HG03342 (cell line): ENCODE measurements around the gene BCL2L11.
A peak's percentile ranks its signal among the peaks of the same experiment; 100 is the strongest.
"Not testable (repeated sequence)": the region's sequence is repeated elsewhere in the genome, so short reads cannot be mapped to it uniquely, and the experiment has no call there.

ENCODE experiments used
- ATAC-seq: cut with Tn5 transposase; IDR thresholded peaks from one replicate; pipeline ENCODE4 v1.9.1; 2021; ENCODE audit warnings: mild to moderate bottlenecking, moderate library complexity; ENCODE audit not compliant: unreplicated experiment

BCL2L11 gene

GRCh38 chr2:111120253-111121027, at the start of gene BCL2L11:
Gene BCL2L11, plus strand, starts transcription at chr2:111120914. Its CDS starts 2,832 bp downstream, at chr2:111123746.
- ATAC-seq: peak; percentile 49

- ATAC-seq: no peak
These were observed 49.0 kb upstream of the BCL2L11 start for GRCh38 chr2:111071600-111072171.

- ATAC-seq: no peak
These were observed 48.4 kb upstream of the BCL2L11 start for GRCh38 chr2:111072220-111072871.

- ATAC-seq: not testable (repeated sequence)
These were observed 38.1 kb upstream of the BCL2L11 start for GRCh38 chr2:111082659-111083058.

GRCh38 chr2:111091811-111092211, 28.9 kb upstream of the BCL2L11 start:
- no peak for ATAC-seq

- no peak for ATAC-seq
These were observed 26.0 kb upstream of the BCL2L11 start for GRCh38 chr2:111094691-111095090.

GRCh38 chr2:111095434-111095833, 25.3 kb upstream of the BCL2L11 start:
- no peak for ATAC-seq

GRCh38 chr2:111099402-111099801, 21.3 kb upstream of the BCL2L11 start:
- no peak for ATAC-seq

GRCh38 chr2:111100087-111100764, 20.5 kb upstream of the BCL2L11 start:
- peak; percentile 34 for ATAC-seq

- peak; percentile 87 for ATAC-seq
These were observed 19.9 kb upstream of the BCL2L11 start for GRCh38 chr2:111100765-111101162.

- no peak for ATAC-seq
These were observed 19.1 kb upstream of the BCL2L11 start for GRCh38 chr2:111101592-111101991.

- no peak for ATAC-seq
These were observed 18.5 kb upstream of the BCL2L11 start for GRCh38 chr2:111102216-111102615.

GRCh38 chr2:111105926-111106325, 14.8 kb upstream of the BCL2L11 start:
- no peak for ATAC-seq

GRCh38 chr2:111106706-111107105, 14.0 kb upstream of the BCL2L11 start:
- no peak for ATAC-seq

GRCh38 chr2:111108745-111109271, 11.9 kb upstream of the BCL2L11 start:
- ATAC-seq: no peak

GRCh38 chr2:111111101-111111755, 9.5 kb upstream of the BCL2L11 start:
- no peak for ATAC-seq

- no peak for ATAC-seq
These were observed 6.9 kb upstream of the BCL2L11 start for GRCh38 chr2:111113838-111114237.

- ATAC-seq: no peak
These were observed 4.5 kb upstream of the BCL2L11 start for GRCh38 chr2:111116011-111116746.

- ATAC-seq: no peak
These were observed 3.7 kb upstream of the BCL2L11 start for GRCh38 chr2:111116843-111117597.
